Measurements from ENCODE around the gene DDO. TPM values are rescaled to one million over a fixed set of nuclear protein-coding genes. Genes with fewer than 3 reads are reported as not detected.

Gene DDO
- total and polyA plus RNA-seq, 9 of the 15 experiments (the other 6 are each of a cell fraction or from before 2014, with no cell fraction given) = not detected

GRCh38 chr6:110348961-110349690 lies 66.2 kb downstream of the DDO start:
- no TSS peak for BruUV-seq (replicated peaks)
- Histone ChIP-seq H3K27me3 (ENCODE audit: control insufficient read depth in 2 of 2, insufficient read depth in 2 of 2, low read length in 2 of 2) (peaks cover 3 to 11% of the 10 kb centered on the region in 2 experiments), H4K20me1 (replicated peaks; ENCODE audit: control insufficient read depth, insufficient read depth, low read length) (no peaks in the 10 kb centered on the region), H3K36me3 (ENCODE audit: control insufficient read depth, insufficient read depth, low read length) (no peaks in the 10 kb centered on the region), H3K9me3 (replicated peaks; ENCODE audit: control insufficient read depth, insufficient read depth, low read depth, low read length) (no peaks in the 10 kb centered on the region), H3K9ac (ENCODE audit: insufficient read depth in 1 of 2, low read depth in 2 of 2, low read length in 2 of 2) (no peak overlapping the region), H2AFZ (ENCODE audit: low read depth, low read length) (no peak overlapping the region), H3K9me1 (ENCODE audit: control insufficient read depth, insufficient read depth, low read length) (no peaks in the 10 kb centered on the region), H3K4me3 (no peak overlapping the region), H3K4me2 (ENCODE audit: insufficient read depth, low read length) (no peak overlapping the region), H3K27ac (ENCODE audit: extremely low read depth, low read depth, low read length) (no peak overlapping the region), H3K79me2 (ENCODE audit: control insufficient read depth, insufficient read depth, low read length) (no peaks in the 10 kb centered on the region), H3K4me1 (replicated peaks in 1 of 2; ENCODE audit: control insufficient read depth in 2 of 2, insufficient read depth in 2 of 2, low read length in 2 of 2) (no peaks in the 10 kb centered on the region)
- CTCF ChIA-PET (ENCODE audit: low intra/inter-chr PET ratio) = no interaction called here
- TF ChIP-seq LEF1 (IDR thresholded peaks at IDR 0.05) (no peak), E2F4 (CRISPR knock-in tag; IDR thresholded peaks at IDR 0.05; ENCODE audit: low read depth) (no peak), STAT5A (IDR thresholded peaks at IDR 0.05; ENCODE audit: borderline replicate concordance, low read length) (no peak), DIDO1 (tag; IDR thresholded peaks at IDR 0.05; ENCODE audit: low read depth) (no peak), NR0B1 (IDR thresholded peaks at IDR 0.05; ENCODE audit: partially characterized antibody) (no peak), DPF2 (IDR thresholded peaks at IDR 0.05) (no peak), EZH2 (IDR thresholded peaks at IDR 0.05; ENCODE audit: borderline replicate concordance, low read depth, low read length) (no peak), NBN (IDR thresholded peaks at IDR 0.05; ENCODE audit: low read depth) (no peak)
- ATAC-seq = no peak
- no peak for DNase-seq (ENCODE audit: extremely low read depth in 1 of 4, low spot score in 3 of 4)
- 2% methylated on average over 11 of the region's 11 CpGs for WGBS (ENCODE audit: insufficient coverage, low coverage, missing lambda C conversion rate)
- intact Hi-C loops (cut with micrococcal nuclease) = no loop called here
- FAIRE-seq = no peak
- in situ Hi-C loops (cut with MboI) = no loop called here
- POLR2A ChIA-PET = interaction anchor here (0.8 kb wide), 1 partner anchor 346 kb away, joined by 4 read pairs; no protein-coding TSS in a partner anchor
